GM18526 (cell line): ENCODE data around the gene ACBD6.

Experiments
- POLR2A ChIP-seq: IDR thresholded peaks from 3 replicates; pipeline ENCODE4 v1.6.1; 2011; ENCODE audit not compliant: insufficient read length; ENCODE audit errors: extremely low read depth

ACBD6 gene

DNA sequence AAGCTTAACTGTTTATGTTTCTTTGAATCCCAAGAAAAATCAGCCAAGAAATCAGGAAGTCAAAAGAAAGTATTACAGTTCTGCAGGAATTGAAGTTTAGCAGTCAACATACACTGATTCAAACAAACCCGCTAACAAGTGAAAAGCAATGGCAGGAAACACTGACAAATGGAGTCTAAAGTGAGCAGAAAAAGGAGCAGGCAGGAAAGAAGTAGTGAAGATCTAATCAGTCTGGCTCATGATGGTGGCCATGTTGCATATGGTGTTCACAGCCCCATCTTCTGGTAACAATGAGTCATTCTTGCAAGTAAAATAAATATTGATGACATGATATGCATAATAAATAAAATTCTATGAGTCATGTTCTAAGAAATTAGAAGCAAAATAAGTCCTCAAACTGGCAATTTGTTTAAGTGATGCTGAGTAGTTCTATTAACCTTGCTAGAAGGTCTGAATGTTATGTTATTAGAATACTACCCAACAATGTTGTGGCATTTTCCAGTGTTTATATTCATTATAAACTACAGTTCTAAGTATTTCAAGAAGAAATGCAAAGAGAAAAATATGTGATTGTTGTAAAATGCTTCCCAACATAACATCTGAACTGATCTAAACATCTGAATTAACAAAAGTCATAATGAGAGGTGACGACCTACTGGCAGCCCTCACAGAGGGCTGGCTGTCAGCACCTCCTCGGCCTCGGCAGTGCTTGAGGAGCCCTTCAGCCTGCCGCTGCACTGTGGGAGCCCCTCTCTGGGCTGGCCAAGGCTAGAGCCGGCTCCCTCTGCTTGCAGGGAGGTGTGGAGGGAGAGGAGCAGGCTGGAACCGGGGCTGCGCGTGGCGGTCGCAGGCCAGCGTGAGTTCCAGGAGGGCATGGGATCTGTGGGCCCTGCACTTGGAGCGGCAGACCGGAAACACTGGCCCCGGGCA is 5.7 kb upstream of the ACBD6 start:
- no peak for TF ChIP-seq POLR2A

DNA sequence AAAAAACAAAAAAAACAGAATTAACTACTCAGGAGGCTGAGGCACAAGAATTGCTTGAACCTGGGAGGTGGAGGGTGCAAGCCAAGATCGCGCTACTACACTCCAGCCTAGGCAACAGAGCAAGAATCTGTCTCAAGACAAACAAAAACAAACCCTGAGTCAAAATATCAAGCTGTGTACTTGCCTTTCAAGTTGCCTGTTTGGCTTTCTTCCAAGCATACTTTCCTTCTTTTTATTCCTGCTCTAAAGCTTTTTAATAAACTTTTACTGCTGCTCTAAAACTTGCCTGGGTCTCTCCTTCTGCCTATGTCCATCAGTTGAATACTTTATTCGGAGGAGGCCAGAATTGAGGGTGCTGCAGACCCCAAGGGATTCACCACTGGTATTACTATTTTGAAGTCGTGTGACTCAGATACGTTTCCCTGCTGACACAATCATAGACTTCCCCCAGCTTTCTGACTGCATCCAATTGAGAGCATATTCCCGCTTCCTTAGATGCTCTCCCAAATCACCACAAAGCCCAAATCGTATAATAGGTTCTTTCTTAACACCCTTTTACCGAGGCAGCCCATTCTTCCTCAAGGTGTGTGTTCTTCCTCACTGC is 3.5 kb upstream of the ACBD6 start:
- no peak for TF ChIP-seq POLR2A

DNA sequence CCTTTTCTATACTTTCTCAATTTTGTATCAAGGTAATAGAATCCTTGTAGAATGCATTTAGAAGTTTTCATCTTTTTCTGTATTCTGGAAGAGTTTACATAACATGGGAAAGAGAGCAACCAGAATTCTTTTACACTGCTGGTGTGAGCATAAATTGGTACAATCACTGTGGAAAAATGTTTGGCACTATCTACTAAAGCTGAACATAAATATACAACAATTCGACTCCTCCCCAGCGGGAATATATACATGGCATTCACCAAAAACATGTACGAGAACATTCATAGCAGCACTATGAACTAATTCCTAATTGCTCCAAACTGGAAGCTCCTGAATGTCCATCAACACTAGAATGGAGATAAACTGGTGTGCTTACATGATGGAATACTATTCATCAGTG is 1.8 kb upstream of the ACBD6 start:
- no peak for TF ChIP-seq POLR2A

GRCh38 chr1:180503280-180503862 is 994 bp upstream of the ACBD6 start:
- no peak for TF ChIP-seq POLR2A

- TF ChIP-seq POLR2A = no peak
Observed at GRCh38 chr1:180501865-180502360, 464 bp downstream of the ACBD6 start.

DNA sequence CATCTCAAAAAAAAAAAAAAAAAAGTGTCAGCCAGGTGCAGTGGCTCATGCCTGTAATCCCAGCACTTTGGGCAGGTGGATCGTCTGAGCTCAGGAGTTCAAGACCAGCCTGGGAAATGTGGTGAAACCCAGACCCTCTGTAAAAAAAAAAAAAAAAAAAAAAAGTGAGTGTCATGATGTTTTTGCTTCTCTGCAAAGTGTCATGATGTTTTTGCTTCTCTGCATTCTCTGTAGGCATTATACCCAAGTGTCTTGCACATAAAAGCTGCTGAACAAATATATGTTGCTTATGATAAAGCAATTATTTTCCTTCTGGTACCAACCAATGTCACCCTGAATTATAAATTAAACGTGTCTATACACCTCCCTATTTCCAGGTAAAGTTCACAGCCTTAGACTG is 1.7 kb downstream of the ACBD6 start:
- TF ChIP-seq POLR2A = no peak

GRCh38 chr1:180498594-180498993 is 3.8 kb downstream of the ACBD6 start:
- TF ChIP-seq POLR2A = no peak

DNA sequence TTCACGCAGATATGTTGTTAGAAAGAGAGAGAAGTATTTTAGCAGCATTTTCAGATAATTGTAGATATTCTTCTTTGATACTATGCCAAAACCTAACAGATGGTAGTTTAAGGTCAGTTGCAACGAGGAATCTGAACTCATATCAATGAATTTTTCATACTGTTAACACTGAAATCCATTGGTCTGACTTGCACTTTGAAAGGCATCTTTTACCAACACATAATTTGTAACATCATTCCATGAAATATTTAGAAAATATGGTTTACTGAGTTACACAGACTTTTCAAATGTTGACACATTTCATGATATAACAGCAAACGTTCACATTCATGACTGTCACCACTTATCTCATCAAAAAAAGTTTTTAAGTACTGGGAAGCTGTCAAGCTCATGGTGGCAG is 4.6 kb downstream of the ACBD6 start:
- TF ChIP-seq POLR2A = no peak

GRCh38 chr1:180494370-180494769 is 8.0 kb downstream of the ACBD6 start:
- TF ChIP-seq POLR2A = no peak

GRCh38 chr1:180489976-180490375 is 12.4 kb downstream of the ACBD6 start:
- no peak for TF ChIP-seq POLR2A

- no peak for TF ChIP-seq POLR2A
Observed at GRCh38 chr1:180489313-180489712, 13.1 kb downstream of the ACBD6 start.

DNA sequence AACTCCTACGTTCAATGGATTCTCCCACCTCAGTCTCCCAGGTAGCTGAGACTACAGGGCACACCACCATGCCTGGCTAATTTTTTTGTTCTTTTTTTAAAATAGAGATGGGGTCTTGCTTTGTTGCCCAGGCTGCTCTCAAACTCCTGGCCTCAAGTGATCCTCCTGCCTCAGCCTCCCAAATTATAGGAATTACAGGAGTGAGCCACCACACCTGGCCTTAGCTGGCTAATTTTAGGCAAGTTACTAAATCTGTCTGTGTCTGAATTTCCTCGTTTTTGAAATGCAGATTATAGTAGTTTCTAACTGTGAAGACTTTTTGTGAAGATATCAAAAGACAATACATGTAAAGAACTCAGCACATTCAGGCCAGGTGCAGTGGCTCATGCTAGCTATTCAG is 13.7 kb downstream of the ACBD6 start:
- no peak for TF ChIP-seq POLR2A

GRCh38 chr1:180486092-180486491 is 16.3 kb downstream of the ACBD6 start:
- TF ChIP-seq POLR2A = no peak

- TF ChIP-seq POLR2A = no peak
Observed at GRCh38 chr1:180484490-180484889, 17.9 kb downstream of the ACBD6 start.

DNA sequence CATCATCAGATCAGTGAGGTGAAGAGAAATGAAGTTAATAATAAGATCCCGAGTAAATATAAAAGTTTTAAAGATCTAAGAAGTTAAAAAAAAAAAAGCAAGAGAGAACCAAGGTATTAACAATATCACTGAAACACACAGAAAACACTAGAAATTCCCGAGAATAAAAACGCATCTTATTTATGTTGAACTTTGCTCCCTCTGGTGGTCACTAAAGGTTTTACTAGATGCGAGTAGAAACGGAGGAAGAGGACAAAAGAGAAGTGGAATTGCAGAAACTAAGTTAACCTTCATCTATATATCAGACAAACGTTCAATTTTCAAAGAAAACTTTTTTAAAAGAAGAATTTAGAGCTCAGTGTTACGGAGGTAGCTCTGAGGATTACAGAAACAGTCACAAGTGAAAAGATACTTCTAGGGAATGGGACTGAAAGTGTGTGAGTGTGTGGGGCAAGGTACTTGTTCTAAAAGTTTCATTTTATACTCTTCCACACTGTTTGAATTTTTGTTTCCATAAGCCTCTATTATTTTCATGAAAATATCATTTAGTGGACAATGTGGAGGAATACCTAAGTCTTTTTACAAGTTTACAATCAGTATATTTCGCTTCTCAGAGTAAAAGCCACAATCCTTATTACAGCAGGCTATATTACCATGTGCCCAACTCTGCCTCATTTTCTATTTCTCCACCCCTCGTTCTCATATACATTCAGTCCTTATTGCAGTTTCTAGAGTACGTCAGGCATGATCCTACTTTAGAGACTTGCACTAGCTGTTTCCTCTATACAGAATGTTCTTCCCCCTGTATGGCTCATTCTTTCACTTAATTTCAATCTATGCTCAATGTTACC is 19.7 kb downstream of the ACBD6 start:
- no peak for TF ChIP-seq POLR2A

DNA sequence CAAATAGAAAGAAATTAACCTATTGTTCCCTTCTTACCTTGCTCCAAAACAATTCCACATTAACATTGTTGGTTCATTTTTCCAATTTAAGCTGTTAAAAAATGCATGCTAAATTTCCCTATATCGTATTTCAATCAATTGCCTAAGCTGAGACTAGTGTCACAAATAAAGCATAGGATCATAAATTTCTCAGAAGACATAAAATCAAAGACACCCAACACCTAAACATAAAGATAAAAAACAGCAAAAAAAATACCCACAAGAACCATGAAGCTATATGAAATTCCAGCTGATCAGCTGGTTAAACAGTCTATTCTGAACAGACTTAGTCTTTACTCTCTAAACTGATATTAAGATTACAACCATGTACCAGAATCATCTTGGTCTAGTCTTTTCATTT is 32.3 kb downstream of the ACBD6 start:
- TF ChIP-seq POLR2A = no peak

DNA sequence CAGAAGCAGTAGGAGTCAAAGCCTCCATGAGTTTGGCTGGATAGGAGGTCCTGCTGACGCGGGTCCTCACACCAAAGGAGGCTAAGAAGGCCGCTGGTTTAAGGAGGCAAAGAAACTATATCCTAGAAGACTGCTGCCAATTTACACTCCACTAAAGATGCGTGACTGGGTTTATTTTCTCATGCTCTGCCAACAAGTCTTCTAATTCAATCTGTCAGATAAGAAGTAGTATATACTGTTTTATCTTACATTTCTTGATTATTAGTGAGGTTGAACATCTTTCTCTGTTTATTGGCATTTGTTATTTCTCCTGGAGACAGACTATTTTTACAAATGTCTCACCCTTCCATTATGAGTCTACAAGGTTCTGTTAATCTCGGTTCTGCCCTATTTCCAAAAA is 34.1 kb downstream of the ACBD6 start:
- no peak for TF ChIP-seq POLR2A
